ENCODE data around the gene STK33. TPM values are rescaled to one million over a fixed set of nuclear protein-coding genes. Genes with fewer than 3 reads are reported as not detected.

Gene STK33
- polyA plus RNA-seq, 1 of the 3 experiments (the other 2 are of a cell fraction): 12.3 TPM

Small RNAs within 50 kb of the gene (small RNA-seq; reads per million reads assigned to genes)
- 0 reads per million in 7 experiments for gene RF00601

Other genes starting within 250 kb of the STK33 start
- 6.4 and 8.0 TPM in 2 replicates for gene TRIM66, start 88.4 kb upstream of the STK33 start, polyA plus RNA-seq (2012; rRNA removed)
- gene RPL27A, start 88.6 kb upstream of the STK33 start, polyA plus RNA-seq (2012; rRNA removed): 752 and 1,162 TPM in 2 replicates